GM12878 (cell line): ENCODE measurements around the gene WNT16.

Experiments used
- EZH2 ChIP-seq: IDR thresholded peaks from 2 replicates; pipeline ENCODE4 v1.6.1; 2012; ENCODE audit warnings: low read depth, mild to moderate bottlenecking, control low read depth, inconsistent platforms, low read length, borderline replicate concordance; ENCODE audit not compliant: control insufficient read depth
- JUNB ChIP-seq: IDR thresholded peaks from 2 replicates; pipeline ENCODE4 v1.6.1; 2016; ENCODE audit warnings: antibody characterized with exemption, mild to moderate bottlenecking
- POLR2AphosphoS5 ChIP-seq: IDR thresholded peaks from 2 replicates; pipeline ENCODE4 v1.6.1; 2011; ENCODE audit warnings: mild to moderate bottlenecking, low read length, inconsistent platforms
- YY1 ChIP-seq: IDR thresholded peaks from 2 replicates; pipeline ENCODE4 v1.6.1; 2011; ENCODE audit warnings: low read depth, mild to moderate bottlenecking, low read length
- ZNF622 ChIP-seq: fragments of 450-650 bp; IDR thresholded peaks from 2 replicates; pipeline ENCODE4 v1.6.1; 2017; ENCODE audit warnings: mild to moderate bottlenecking, inconsistent platforms

DNA sequence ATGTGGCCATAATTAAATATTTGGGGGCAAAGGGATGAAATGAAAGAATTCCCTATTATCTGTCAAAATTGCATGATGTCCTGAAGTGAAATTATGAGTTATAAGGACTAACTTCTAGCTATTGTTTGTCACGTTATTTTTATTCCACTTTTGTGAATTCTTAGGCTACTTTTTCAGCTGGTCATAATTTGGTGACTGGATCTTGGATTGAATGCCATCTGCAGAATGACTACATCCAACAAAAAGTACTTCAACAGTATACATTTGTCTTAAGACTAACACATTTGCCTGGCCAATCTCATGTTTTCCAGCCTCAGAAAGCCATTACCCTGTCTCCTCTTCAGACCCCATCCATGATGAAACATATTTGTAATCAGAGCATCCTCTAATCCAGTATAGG is 48.1 kb upstream of the WNT16 start:
- TF ChIP-seq ZNF622 (no peak), JUNB (no peak), POLR2AphosphoS5 (no peak), EZH2 (no peak), YY1 (no peak)
